Pancreas (tissue), 10 donors: ENCODE data around the gene RCBTB1. TPM values are rescaled to one million over a fixed set of nuclear protein-coding genes. Genes with fewer than 3 reads are reported as not detected.

Experiments
- ATAC-seq, 4 donors: fragments of 200-7000 bp; cut with Tn5 transposase; one replicate each; pipeline versions ENCODE4 v1.8.0 to v1.9.1; 2020; ENCODE audit warnings: mild to moderate bottlenecking in 4 of 4, moderate library complexity in 4 of 4
- DNase-seq, 6 donors: peaks; one replicate each; pipeline ENCODE4 v3.0.0-alpha.2; 2020
- FAIRE-seq: peaks from 2 replicates; lab custom pipeline; 2012; peaks lifted over from hg19 to GRCh38; lab: Jason Lieb, UNC
- H3K27ac ChIP-seq, 4 donors: fragments of 200-600 bp; sonication (generic); 1 replicate in 3 of 4; 2 replicates in 1 of 4; pipeline versions ENCODE4 v1.5.0 to v1.8.0; 2020
- H3K27me3 ChIP-seq, 4 donors: fragments of 200-600 bp; one replicate each; pipeline ENCODE4 v1.8.0; 2021
- H3K36me3 ChIP-seq, 3 donors: fragments of 200-600 bp; sonication (generic) in 1 of 3; one replicate each; pipeline versions ENCODE4 v1.5.0 to v1.8.0; 2020 to 2021
- H3K4me1 ChIP-seq, 3 donors: fragments of 200-600 bp; one replicate each; pipeline ENCODE4 v1.8.0; 2021
- H3K4me3 ChIP-seq, 4 donors: fragments of 200-600 bp; sonication (generic) in 2 of 4; one replicate each; pipeline versions ENCODE4 v1.5.0 to v1.8.0; 2020 to 2021
- H3K9me3 ChIP-seq, 4 donors: fragments of 200-600 bp; one replicate each; pipeline ENCODE4 v1.8.0; 2021
- WGBS, 2 donors: extraction: QIAGEN DNeasy Blood & Tissue Kit; methylation state at CpG; one replicate each; pipeline ENCODE4 v1.1.7; 2013; 5-methylcytosine and 5-hydroxymethylcytosine counted together
- intact Hi-C, 3 donors: fragments of 100-400 bp; cut with DNase I; formaldehyde crosslinking; loops; one replicate each; pipeline versions ENCODE4 v1.11.1 to v1.14.2; 2022
- polyA plus RNA-seq, 2 donors: library from polyadenylated mRNA; stranded (reverse); fragments of 200-250 nt; gene quantifications; one replicate each; pipeline ENCODE4 v1.2.3, GENCODE V29; 2013
- total RNA-seq, 6 donors: library from RNA; stranded (reverse); fragmentation: NEBNext Ultra II Directional in 4 of 6; extraction: Animal tissue kit (Norgen Biotek cat#: 25700) in 4 of 6; gene quantifications; one replicate each; pipeline versions ENCODE4 v1.2.1 to v1.2.4, GENCODE V29; 2021 to 2023
- TF ChIP-seq, protein P1 (sequence below), 4 donors: fragments of 200-600 bp; sonication (generic) in 3 of 4; IDR thresholded peaks; one replicate each; pipeline versions ENCODE4 v1.5.0 to v1.8.0; 2021; ENCODE audit warnings: antibody characterized with exemption in 4 of 4
- donor health status: healthy with polysubstance abuse.
- donor health status: DM: no; HTN: no; CAD: no; lungs with moderate emphysema.
- donor health status: DM: no; HTN: no; CAD: no.
- donor health status: control.
- donor health status: control.
- donor health status: Bipolar disorder and iron deficiency.
- donor health status: DM: yes; HTN: yes; CAD: no.
- donor health status: DM: no; HTN: no; CAD: no.
- donor health status: DM: no; HTN: no; CAD: no.
- donor health status: DM: yes; HTN: yes; CAD: no.

The RCBTB1 gene
- total and polyA plus RNA-seq, 8 donors: 5.3 to 14.4 (median 7.9) TPM

DNA sequence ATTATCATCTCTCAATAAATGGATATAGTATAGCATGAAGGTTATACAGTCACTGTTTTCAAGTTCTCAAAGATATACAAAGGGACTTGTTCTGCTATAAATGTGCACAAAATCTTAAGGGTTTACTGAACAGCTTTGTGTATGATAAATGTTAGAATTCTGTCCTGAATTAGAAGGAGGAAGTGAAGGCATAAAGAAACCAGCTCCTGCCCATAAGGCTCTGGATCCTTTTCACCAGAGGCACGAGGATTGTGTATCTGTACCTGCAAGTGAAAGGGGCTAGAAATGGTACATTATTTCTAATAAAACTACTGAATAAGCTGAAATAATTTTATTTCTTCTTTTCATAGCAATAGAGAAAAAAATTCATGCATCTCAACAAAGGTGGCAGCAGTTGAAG is 57.2 kb downstream of the RCBTB1 start:
- Histone ChIP-seq H3K27ac (no peak overlapping the region), H3K27me3 (no peaks in the 10 kb centered on the region), H3K9me3 (no peaks in the 10 kb centered on the region), H3K4me1 (no peaks in the 10 kb centered on the region), H3K36me3 (peaks cover 0 to 11% (median 0%) of the 10 kb centered on the region in 3 donors), H3K4me3 (no peak overlapping the region)
- TF ChIP-seq, protein P1, sequence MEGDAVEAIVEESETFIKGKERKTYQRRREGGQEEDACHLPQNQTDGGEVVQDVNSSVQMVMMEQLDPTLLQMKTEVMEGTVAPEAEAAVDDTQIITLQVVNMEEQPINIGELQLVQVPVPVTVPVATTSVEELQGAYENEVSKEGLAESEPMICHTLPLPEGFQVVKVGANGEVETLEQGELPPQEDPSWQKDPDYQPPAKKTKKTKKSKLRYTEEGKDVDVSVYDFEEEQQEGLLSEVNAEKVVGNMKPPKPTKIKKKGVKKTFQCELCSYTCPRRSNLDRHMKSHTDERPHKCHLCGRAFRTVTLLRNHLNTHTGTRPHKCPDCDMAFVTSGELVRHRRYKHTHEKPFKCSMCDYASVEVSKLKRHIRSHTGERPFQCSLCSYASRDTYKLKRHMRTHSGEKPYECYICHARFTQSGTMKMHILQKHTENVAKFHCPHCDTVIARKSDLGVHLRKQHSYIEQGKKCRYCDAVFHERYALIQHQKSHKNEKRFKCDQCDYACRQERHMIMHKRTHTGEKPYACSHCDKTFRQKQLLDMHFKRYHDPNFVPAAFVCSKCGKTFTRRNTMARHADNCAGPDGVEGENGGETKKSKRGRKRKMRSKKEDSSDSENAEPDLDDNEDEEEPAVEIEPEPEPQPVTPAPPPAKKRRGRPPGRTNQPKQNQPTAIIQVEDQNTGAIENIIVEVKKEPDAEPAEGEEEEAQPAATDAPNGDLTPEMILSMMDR (IDR thresholded peaks at IDR 0.05): no peak
- DNase-seq: no peak
- WGBS, 2 donors: 81 to 97% methylated on average over 1 of the region's 1 CpG
- no peak for FAIRE-seq
- intact Hi-C loops: no loop called here
- no peak for ATAC-seq

DNA sequence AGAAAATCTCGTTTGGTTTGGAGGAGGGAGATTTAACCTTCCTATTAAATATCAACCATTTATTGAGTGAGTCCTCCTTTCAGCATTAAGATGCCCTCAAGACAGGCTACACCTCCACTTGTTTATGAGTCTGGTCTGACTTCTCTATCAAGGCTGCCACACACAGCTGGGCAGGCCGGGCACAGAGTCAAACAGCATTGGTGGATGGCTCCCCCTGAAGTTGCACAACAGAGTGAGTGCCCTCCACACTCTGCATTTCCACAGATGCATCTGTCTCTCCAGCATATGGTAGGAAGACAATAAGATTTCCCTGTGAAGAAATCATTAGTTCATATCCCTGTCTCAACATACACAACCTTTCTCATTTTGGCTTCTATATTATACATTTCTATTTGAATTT is 58.2 kb downstream of the RCBTB1 start:
- H3K4me3 ChIP-seq: no peak overlapping the region
- WGBS, 2 donors: 48 to 63% methylated on average over 2 of the region's 2 CpGs
- H3K9me3 ChIP-seq: no peaks in the 10 kb centered on the region
- H3K36me3 ChIP-seq: peaks cover 0 to 11% (median 0%) of the 10 kb centered on the region in 3 donors
- FAIRE-seq (no peak), DNase-seq (no peak), ATAC-seq (peak in 1 of 4 donors; percentile 55)
- H3K27ac ChIP-seq: no peak overlapping the region
- no peaks in the 10 kb centered on the region for H3K4me1 ChIP-seq
- no peaks in the 10 kb centered on the region for H3K27me3 ChIP-seq
- intact Hi-C loops: no loop called here
- TF ChIP-seq, protein P1 (IDR thresholded peaks at IDR 0.05): no peak

DNA sequence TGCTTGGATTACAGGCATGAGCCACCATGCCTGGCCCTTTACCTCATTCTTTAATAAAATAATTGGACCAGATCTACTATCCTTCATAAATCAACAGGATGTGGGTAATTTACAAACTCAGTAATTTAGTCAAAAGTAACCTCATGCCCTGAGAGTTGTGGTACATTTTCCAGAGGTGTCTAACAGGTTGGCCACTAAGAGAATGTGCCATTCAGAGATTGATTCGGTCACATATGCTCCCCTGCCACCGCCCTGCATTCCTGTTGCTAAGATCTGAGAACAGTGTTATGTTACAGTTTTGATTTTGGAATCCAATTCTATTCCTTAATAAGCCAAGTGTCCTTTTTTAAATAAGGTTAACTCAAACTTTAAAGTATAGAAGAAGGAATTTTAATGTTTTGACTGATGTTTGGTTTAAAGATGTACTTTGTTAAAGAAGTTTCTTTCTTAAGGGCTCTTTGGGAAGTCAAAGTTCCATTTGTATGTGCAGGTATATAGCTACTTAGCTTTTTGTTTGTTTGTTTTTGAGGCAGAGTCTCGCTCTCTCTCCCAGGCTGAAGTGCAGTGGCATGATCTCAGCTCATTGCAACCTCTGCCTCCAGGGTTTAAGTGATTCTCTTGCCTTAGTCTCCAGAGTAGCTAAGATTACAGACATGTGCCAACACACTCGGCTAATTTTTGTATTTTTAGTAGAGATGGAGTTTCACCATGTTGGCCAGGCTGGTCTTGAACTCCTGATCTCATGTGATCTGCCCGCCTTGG is 60.4 kb downstream of the RCBTB1 start:
- FAIRE-seq: no peak
- H3K9me3 ChIP-seq: no peaks in the 10 kb centered on the region
- peaks cover 0 to 19% (median 2%) of the 10 kb centered on the region in 3 donors for H3K36me3 ChIP-seq
- TF ChIP-seq, protein P1 (IDR thresholded peaks at IDR 0.05): no peak
- DNase-seq: no peak
- H3K4me1 ChIP-seq: no peaks in the 10 kb centered on the region
- H3K4me3 ChIP-seq: no peak overlapping the region
- intact Hi-C loops: no loop called here
- H3K27me3 ChIP-seq: no peaks in the 10 kb centered on the region
- 90 to 93% methylated on average over 5 of the region's 5 CpGs for WGBS, 2 donors
- ATAC-seq: no peak
- no peak overlapping the region for H3K27ac ChIP-seq

DNA sequence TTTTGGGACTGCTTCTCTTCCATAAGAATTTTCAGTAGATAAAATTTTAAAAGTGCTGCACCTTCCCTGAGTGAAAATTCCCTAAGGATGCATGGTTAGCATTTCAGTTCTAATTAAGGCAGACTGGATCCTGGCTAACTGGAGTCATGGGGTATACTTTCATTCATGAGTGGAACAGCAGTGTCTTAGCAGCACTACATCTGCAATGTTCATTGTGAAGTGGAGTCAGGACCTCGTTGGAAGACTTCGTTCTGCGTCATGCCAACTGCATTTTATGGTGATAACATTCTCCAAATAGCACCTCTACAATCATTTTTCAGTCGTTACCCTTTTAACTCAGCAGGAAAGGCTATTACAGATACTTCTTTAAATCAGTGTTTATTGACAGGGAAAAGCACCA is 64.1 kb downstream of the RCBTB1 start:
- WGBS, 2 donors: 65 to 71% methylated on average over 4 of the region's 4 CpGs
- no peaks in the 10 kb centered on the region for H3K27me3 ChIP-seq
- intact Hi-C loops: no loop called here

More for the DNA sequence above, 64.1 kb downstream of the RCBTB1 start:
- Histone ChIP-seq H3K27ac (no peak overlapping the region), H3K4me1 (no peaks in the 10 kb centered on the region), H3K36me3 (peaks cover 0 to 10% (median 2%) of the 10 kb centered on the region in 3 donors), H3K4me3 (no peak overlapping the region), H3K9me3 (no peaks in the 10 kb centered on the region)
- FAIRE-seq (no peak), ATAC-seq (no peak), DNase-seq (no peak)
- TF ChIP-seq, protein P1 (IDR thresholded peaks at IDR 0.05): no peak
